CD4-positive, alpha-beta T cell treated with Interleukin-6 for 4 hours (primary cell): ENCODE measurements around the gene IDH1.

Experiments used
- DNase-seq: peaks from one replicate; pipeline ENCODE4 v3.0.0-alpha.2; 2020; ENCODE audit warnings: mixed read lengths

The IDH1 gene

DNA sequence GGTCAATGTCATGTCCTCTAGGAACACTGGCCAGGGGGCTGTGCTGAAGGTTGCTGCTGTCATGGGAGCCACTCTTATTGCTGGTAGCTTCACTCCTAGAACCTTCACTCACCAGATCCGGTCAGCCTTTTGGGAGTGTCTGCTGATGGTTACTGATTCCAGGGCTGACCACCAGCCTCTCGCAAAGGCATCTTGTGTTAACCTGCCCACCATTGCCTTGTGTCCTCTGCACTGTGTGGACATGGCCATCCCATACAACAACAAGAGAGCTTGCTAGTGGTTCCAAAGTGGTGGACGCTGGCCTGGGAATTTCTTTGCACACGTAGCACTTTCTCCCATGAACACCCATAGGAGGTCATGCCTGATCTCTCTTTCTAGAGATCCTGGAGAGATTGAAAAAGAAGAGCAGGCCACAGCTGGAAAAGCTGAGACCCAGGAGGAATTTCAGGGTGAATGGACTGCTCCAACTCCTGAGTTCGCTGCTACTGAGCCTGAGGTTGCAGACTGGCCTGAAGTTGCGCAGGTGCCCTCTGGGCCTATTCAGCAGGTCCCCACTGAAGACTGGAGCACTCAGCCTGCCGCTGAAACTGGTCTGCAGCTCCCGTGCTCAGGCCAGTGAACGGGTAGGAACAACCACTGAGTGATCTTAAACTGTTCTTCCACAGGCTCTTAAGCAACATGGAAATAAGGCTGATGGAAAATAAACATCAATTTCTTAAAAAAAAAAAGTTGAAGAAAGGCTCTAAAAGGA is 46.4 kb downstream of the IDH1 start:
- DNase-seq, result no peak

- no peak for DNase-seq
Observed at GRCh38 chr2:208207769-208208168, 47.1 kb downstream of the IDH1 start.

- no peak for DNase-seq
Observed at GRCh38 chr2:208204166-208204565, 50.7 kb downstream of the IDH1 start.

DNA sequence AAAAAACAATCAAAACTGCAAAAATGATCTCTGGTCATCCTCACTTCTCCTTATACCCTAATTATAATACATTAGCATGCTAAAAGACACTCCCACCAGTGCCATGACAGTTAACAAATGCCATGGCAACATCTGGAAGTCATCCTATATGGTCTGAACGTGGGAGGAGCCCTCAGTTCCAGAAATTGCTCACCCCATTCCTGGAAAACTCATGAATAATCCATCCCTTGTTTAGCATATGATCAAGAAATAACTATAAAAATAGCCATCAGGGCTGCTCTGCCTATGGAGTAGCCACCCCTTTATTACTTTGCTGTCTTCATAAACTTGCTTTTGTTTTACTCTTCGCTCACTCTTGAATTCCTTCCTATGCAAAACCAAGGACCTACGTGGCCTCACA is 59.3 kb downstream of the IDH1 start:
- no peak for DNase-seq

- no peak for DNase-seq
Observed at GRCh38 chr2:208192611-208193236, 62.1 kb downstream of the IDH1 start.

DNA sequence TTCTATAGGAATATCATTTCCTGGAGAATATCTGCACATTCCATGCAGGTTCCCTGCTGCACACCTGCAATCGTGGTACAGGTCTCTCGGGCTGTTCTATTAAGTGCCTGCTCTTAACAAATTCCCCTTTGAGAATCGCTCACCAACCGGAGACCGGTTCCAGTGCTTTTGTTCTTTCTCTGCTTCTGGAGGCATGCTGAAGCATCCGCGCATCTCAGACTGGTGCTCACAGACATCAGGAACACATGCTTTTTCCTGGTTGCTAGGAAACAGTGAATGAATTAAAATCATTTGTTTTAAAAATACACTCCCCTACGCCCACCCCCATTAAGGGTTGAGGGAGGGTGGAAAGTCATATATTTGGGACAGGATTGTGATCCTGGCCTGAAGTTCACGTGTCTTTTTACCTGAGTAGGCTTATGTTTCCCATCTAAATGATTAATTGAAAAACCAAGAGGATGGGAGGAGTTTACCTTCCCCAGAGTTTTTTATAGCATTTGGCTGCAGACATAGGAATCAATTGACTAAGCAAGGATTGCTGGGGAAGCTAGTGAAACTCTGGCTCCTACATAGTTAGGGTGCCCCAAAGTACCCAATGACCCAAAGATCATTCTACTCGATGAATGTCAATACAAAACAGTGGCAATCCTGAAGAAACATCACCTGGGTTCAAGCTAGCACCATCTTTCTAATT is 64.9 kb downstream of the IDH1 start, which contains the start of gene C2orf80:
TSS of gene C2orf80 (minus strand) at position 221 of the 694 bp plus-strand sequence. CDS start 3,044 bp downstream, outside the sequence.
- DNase-seq, result no peak

DNA sequence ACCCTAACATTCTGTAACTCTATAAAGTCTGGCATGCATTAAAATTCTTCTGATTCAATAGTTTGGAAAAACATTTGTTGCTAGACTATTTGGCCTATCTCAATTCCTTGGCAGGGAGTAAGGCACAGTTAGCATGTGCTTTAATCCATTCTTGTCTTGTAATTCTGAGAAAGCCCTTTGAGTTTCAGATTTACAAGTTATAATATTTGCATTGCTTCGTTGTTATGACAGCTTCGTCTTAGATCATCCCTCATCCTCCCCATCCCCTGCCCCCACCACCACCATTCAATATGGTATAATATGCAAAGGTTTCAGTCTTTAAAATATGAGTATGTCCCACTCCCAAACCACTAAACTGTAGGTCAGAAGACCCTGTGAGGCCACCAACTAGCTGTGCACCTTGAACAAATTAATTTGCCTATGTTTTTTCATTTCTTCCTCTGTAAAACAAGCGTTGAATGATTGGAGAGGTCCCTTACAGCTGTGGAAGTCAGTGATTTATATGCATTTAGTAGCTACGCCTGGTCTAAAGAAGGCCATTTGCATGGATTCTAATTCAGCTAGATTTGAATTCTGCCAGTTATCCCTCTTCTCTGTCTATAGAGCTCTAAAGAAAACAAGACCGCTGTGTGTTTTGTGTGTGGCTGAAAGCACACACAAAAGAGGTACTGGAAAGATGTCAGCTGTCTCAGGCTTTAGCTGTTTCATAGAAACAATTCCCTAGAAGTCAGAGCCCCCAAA is 65.6 kb downstream of the IDH1 start:
- DNase-seq, result no peak

DNA sequence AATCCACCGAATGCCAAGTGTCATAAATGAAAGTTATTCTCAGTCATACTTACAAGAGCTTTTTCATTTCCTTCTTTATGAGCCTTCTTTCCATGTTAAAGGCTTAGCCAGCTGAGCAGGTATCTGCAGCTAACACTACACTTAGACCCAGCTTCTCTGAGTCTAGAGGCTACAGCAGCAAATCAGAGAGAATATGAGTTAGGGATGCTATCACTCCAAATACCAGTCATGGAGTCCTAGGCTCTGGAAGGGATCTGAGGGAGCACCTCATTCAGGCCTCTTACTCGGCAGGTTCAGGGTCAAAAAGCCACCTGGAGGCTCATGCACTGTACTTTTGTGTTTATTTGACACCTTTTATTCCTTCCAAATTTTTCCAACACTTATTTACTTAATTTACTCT is 68.0 kb downstream of the IDH1 start:
- no peak for DNase-seq

DNA sequence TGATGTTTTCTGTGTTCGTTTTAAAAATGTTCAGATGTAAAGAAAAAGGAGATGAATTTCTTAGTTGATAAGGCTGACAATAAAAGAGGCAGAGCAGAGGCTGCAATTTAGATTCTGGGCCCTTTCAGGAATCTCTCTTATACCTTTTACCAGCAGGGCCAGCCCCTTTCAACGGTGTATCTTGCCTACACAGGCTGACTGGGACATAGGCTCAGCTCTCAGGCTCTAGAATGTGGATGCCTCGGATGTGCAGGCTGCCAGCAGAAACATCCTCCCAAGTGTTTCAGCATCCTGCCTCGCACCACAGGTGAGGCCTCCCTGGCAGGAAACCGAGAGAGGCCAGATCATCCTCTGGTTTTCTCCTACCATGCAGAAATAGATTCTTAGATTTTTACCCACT is 68.4 kb downstream of the IDH1 start:
- no peak for DNase-seq
